ENCODE measurements around the gene HCN3.
"Not testable (repeated sequence)": the region's sequence is repeated elsewhere in the genome, so short reads cannot be mapped to it uniquely, and the experiment has no call there.

HCN3 gene

GRCh38 chr1:155246796-155247195 is 30.5 kb upstream of the HCN3 start:
- H3K27me3 ChIP-seq (replicated peaks in 2 of 5; ENCODE audit: control insufficient read depth in 4 of 5, insufficient read depth in 5 of 5, low read length in 4 of 5); H3K27ac ChIP-seq (ENCODE audit: insufficient read depth in 1 of 2, low read depth in 1 of 2, low read length in 2 of 2, poor library complexity in 1 of 2, severe bottlenecking in 2 of 2); H3K9me3 ChIP-seq (ENCODE audit: control extremely low read depth in 1 of 5, control insufficient read depth in 4 of 5, insufficient read depth in 2 of 5, low read depth in 1 of 5, low read length in 4 of 5); H3K4me3 ChIP-seq (ENCODE audit: control insufficient read depth in 1 of 7, extremely low read depth in 1 of 7, insufficient read depth in 4 of 7, low read depth in 2 of 7, low read length in 6 of 7); DNase-seq: not testable (repeated sequence)
- ChIA-PET CTCF (interaction anchor here (0.6 to 9.0 kb wide), 7 partner anchors 13 to 534 kb away, joined by 3 to 165 read pairs (median 7); partner anchors contain the start of genes FDPS, RUSC1, SCAMP3 and THBS3), POLR2A (interaction anchor here (0.5 kb wide), 1 partner anchor 988 kb away, joined by 5 read pairs; no protein-coding TSS in a partner anchor)
- H3K4me1 ChIP-seq (ENCODE audit: control extremely low read depth in 1 of 4, control insufficient read depth in 4 of 4, insufficient read depth in 4 of 4, low read length in 3 of 4) = peaks cover 6 to 44% (median 30%) of the 10 kb centered on the region in 4 experiments
- WGBS (ENCODE audit: insufficient coverage) = 96% methylated on average over 3 of the region's 3 CpGs
- H3K36me3 ChIP-seq (ENCODE audit: control insufficient read depth in 4 of 4, insufficient read depth in 4 of 4, low read length in 3 of 4) = peaks cover 0 to 14% (median 10%) of the 10 kb centered on the region in 4 experiments

GRCh38 chr1:155247667-155248553 is 29.4 kb upstream of the HCN3 start:
- Histone ChIP-seq H3K27me3 (replicated peaks in 2 of 5; ENCODE audit: control insufficient read depth in 4 of 5, insufficient read depth in 5 of 5, low read length in 4 of 5) (no peaks in the 10 kb centered on the region), H3K4me1 (ENCODE audit: control extremely low read depth in 1 of 4, control insufficient read depth in 4 of 4, insufficient read depth in 4 of 4, low read length in 3 of 4) (peaks cover 3 to 36% (median 27%) of the 10 kb centered on the region in 4 experiments), H3K27ac (ENCODE audit: insufficient read depth in 1 of 2, low read depth in 1 of 2, low read length in 2 of 2, poor library complexity in 1 of 2, severe bottlenecking in 2 of 2) (no peak overlapping the region), H3K9me3 (ENCODE audit: control extremely low read depth in 1 of 5, control insufficient read depth in 4 of 5, insufficient read depth in 2 of 5, low read depth in 1 of 5, low read length in 4 of 5) (no peaks in the 10 kb centered on the region), H3K4me3 (ENCODE audit: control insufficient read depth in 1 of 7, extremely low read depth in 1 of 7, insufficient read depth in 4 of 7, low read depth in 2 of 7, low read length in 6 of 7) (no peak overlapping the region), H3K36me3 (ENCODE audit: control insufficient read depth in 4 of 4, insufficient read depth in 4 of 4, low read length in 3 of 4) (peaks cover 0 to 14% (median 10%) of the 10 kb centered on the region in 4 experiments)
- ChIA-PET CTCF (interaction anchor here (0.9 to 9.0 kb wide), 9 partner anchors 12 to 344 kb away, joined by 3 to 165 read pairs (median 7); partner anchors contain the start of genes FDPS, RUSC1, SCAMP3 and THBS3), POLR2A (no interaction called here)
- 96% methylated on average over 24 of the region's 26 CpGs for WGBS (ENCODE audit: insufficient coverage)
- DNase-seq = peak in 2 of 3 donors; percentile 28 to 33

GRCh38 chr1:155250246-155250632 is 27.0 kb upstream of the HCN3 start:
- ChIA-PET POLR2A (interaction anchor here (0.8 to 1.6 kb wide), 6 partner anchors 12 to 74 kb away, joined by 3 to 7 read pairs (median 5); partner anchors contain the start of genes CLK2, MTX1 and SCAMP3), CTCF (interaction anchor here (0.6 to 9.0 kb wide), 39 partner anchors 9 to 608 kb away, joined by 3 to 165 read pairs (median 5); partner anchors contain the start of genes CLK2, FDPS, HCN3 and KRTCAP2)
- H3K4me3 ChIP-seq (ENCODE audit: control insufficient read depth in 1 of 7, extremely low read depth in 1 of 7, insufficient read depth in 4 of 7, low read depth in 2 of 7, low read length in 6 of 7) = peak overlapping the region; percentile 32 to 90 (median 71)
- H3K9me3 ChIP-seq (ENCODE audit: control extremely low read depth in 1 of 5, control insufficient read depth in 4 of 5, insufficient read depth in 2 of 5, low read depth in 1 of 5, low read length in 4 of 5) = no peaks in the 10 kb centered on the region
- DNase-seq = peak in 2 of 3 donors; percentile 83 to 87
- WGBS (ENCODE audit: insufficient coverage) = 0% methylated on average over 9 of the region's 28 CpGs
- H3K27ac ChIP-seq (ENCODE audit: insufficient read depth in 1 of 2, low read depth in 1 of 2, low read length in 2 of 2, poor library complexity in 1 of 2, severe bottlenecking in 2 of 2) = peak overlapping the region in 1 of 2 experiments; percentile 66
- H3K27me3 ChIP-seq (replicated peaks in 2 of 5; ENCODE audit: control insufficient read depth in 4 of 5, insufficient read depth in 5 of 5, low read length in 4 of 5) = no peaks in the 10 kb centered on the region
- H3K4me1 ChIP-seq (ENCODE audit: control extremely low read depth in 1 of 4, control insufficient read depth in 4 of 4, insufficient read depth in 4 of 4, low read length in 3 of 4) = peaks cover 0 to 39% (median 26%) of the 10 kb centered on the region in 4 experiments
- H3K36me3 ChIP-seq (ENCODE audit: control insufficient read depth in 4 of 4, insufficient read depth in 4 of 4, low read length in 3 of 4) = peaks cover 0 to 17% (median 10%) of the 10 kb centered on the region in 4 experiments

DNA sequence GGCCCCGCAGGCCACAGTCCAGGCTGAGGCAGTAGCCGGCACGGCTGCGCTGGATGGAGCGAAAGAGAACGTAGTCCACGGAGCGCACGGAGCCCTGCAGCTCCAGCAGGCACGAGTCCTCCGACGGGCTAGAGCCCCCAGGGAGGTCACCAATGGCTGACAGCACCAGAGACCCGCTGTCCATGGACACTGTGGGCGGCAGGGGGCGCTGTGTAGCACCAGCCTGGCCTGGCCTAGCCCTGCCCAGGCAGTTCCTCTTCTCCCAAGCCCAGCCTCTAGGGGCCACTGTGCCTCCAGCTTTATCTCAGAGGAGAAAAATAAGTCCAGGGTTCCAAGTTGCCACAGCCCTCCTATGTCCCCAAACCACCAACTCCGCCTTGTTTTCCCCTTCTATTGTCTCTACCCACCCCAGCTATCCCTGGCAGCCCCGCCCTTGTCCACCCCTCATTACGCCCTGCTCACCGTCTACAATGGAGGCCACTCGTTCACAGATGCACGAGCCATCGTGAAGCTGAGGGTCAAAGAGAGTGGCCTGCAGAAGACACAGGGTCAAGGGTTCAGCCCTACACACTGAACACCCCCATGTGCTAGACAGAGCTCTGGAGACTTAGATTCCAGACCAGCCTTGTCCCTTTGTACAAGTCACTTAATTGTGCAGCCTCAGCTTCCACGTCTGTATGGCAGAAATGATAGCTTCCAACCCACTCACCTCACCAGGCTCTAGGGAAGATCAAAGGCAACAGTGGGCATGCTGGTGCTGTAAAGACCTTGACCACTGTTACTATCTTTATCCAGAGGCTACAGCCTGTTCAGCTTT is 26.4 kb upstream of the HCN3 start:
- H3K4me1 ChIP-seq (ENCODE audit: control extremely low read depth in 1 of 4, control insufficient read depth in 4 of 4, insufficient read depth in 4 of 4, low read length in 3 of 4) = peaks cover 0 to 44% (median 30%) of the 10 kb centered on the region in 4 experiments
- H3K27me3 ChIP-seq (replicated peaks in 2 of 5; ENCODE audit: control insufficient read depth in 4 of 5, insufficient read depth in 5 of 5, low read length in 4 of 5) = no peaks in the 10 kb centered on the region
- peak; percentile 95 to 98 (median 97) for DNase-seq
- peak overlapping the region; percentile 32 to 90 (median 71) for H3K4me3 ChIP-seq (ENCODE audit: control insufficient read depth in 1 of 7, extremely low read depth in 1 of 7, insufficient read depth in 4 of 7, low read depth in 2 of 7, low read length in 6 of 7)
- peaks cover 0 to 18% (median 10%) of the 10 kb centered on the region in 4 experiments for H3K36me3 ChIP-seq (ENCODE audit: control insufficient read depth in 4 of 4, insufficient read depth in 4 of 4, low read length in 3 of 4)
- H3K9me3 ChIP-seq (ENCODE audit: control extremely low read depth in 1 of 5, control insufficient read depth in 4 of 5, insufficient read depth in 2 of 5, low read depth in 1 of 5, low read length in 4 of 5) = no peaks in the 10 kb centered on the region
- 6% methylated on average over 20 of the region's 23 CpGs for WGBS (ENCODE audit: insufficient coverage)
- CTCF ChIA-PET = interaction anchor here (0.5 to 9.0 kb wide), 47 partner anchors 9 to 608 kb away, joined by 3 to 165 read pairs (median 4); partner anchors contain the start of genes CLK2, FDPS, HCN3 and KRTCAP2
- H3K27ac ChIP-seq (ENCODE audit: insufficient read depth in 1 of 2, low read depth in 1 of 2, low read length in 2 of 2, poor library complexity in 1 of 2, severe bottlenecking in 2 of 2) = peak overlapping the region in 1 of 2 experiments; percentile 66
- POLR2A ChIA-PET = interaction anchor here (0.9 to 1.6 kb wide), 5 partner anchors 11 to 73 kb away, joined by 3 to 6 read pairs (median 5); partner anchors contain the start of genes CLK2, MTX1 and SCAMP3

DNA sequence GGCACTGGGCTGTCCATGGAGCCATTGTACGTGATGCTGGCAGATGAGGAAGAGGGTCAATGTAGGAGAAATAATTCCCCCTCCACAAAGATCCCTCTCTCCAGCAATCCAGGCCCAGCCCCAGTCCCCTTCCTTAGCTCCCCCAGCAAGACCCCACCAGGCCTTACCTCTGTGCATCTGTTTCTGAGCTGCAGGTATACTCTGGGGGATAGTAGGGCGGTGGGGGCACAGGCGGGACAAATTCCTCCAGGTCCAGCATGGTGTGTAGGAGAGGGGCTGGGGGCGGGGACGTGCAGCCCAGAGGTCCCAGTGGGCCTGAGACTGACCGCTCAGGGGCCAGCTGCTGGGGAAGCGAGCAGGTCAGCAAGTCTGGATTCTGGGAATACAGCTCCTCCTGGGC is 25.7 kb upstream of the HCN3 start:
- POLR2A ChIA-PET = interaction anchor here (1.4 to 1.6 kb wide), 3 partner anchors 43 to 72 kb away, joined by 5 to 6 read pairs (median 5); partner anchors contain the start of gene MTX1
- H3K27ac ChIP-seq (ENCODE audit: insufficient read depth in 1 of 2, low read depth in 1 of 2, low read length in 2 of 2, poor library complexity in 1 of 2, severe bottlenecking in 2 of 2) = no peak overlapping the region
- H3K4me1 ChIP-seq (ENCODE audit: control extremely low read depth in 1 of 4, control insufficient read depth in 4 of 4, insufficient read depth in 4 of 4, low read length in 3 of 4) = peaks cover 0 to 46% (median 33%) of the 10 kb centered on the region in 4 experiments
- H3K27me3 ChIP-seq (replicated peaks in 2 of 5; ENCODE audit: control insufficient read depth in 4 of 5, insufficient read depth in 5 of 5, low read length in 4 of 5) = no peaks in the 10 kb centered on the region
- H3K9me3 ChIP-seq (ENCODE audit: control extremely low read depth in 1 of 5, control insufficient read depth in 4 of 5, insufficient read depth in 2 of 5, low read depth in 1 of 5, low read length in 4 of 5) = no peaks in the 10 kb centered on the region
- H3K36me3 ChIP-seq (ENCODE audit: control insufficient read depth in 4 of 4, insufficient read depth in 4 of 4, low read length in 3 of 4) = peaks cover 0 to 25% (median 11%) of the 10 kb centered on the region in 4 experiments
- no peak overlapping the region for H3K4me3 ChIP-seq (ENCODE audit: control insufficient read depth in 1 of 7, extremely low read depth in 1 of 7, insufficient read depth in 4 of 7, low read depth in 2 of 7, low read length in 6 of 7)
- CTCF ChIA-PET = interaction anchor here (0.5 to 9.0 kb wide), 26 partner anchors 8 to 1409 kb away, joined by 3 to 165 read pairs (median 6); partner anchors contain the start of genes CLK2, FDPS, HCN3 and MTX1
- WGBS (ENCODE audit: insufficient coverage) = 100% methylated on average over 3 of the region's 7 CpGs
- no peak for DNase-seq

DNA sequence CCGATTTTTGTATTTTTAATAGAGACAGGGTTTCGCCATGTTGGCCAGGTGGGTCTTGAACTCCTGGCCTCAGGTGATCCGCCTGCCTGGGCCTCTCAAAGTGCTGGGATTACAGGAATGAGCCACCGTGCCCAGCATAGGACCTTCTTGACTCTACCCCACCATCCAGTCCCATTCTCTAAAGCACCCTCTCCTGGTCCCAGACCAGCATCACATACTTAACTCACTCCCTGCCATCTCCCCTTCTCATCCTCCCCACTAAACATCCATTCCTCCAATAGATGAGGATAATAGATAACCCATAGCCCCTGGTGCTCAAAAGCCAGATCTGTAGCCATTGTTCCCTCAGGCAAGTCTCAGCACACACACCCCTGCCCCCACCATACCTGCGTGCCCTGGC is 24.1 kb upstream of the HCN3 start:
- Histone ChIP-seq H3K4me1 (ENCODE audit: control extremely low read depth in 1 of 4, control insufficient read depth in 4 of 4, insufficient read depth in 4 of 4, low read length in 3 of 4) (peaks cover 0 to 45% (median 33%) of the 10 kb centered on the region in 4 experiments), H3K36me3 (ENCODE audit: control insufficient read depth in 4 of 4, insufficient read depth in 4 of 4, low read length in 3 of 4) (peaks cover 0 to 25% (median 11%) of the 10 kb centered on the region in 4 experiments), H3K4me3 (ENCODE audit: control insufficient read depth in 1 of 7, extremely low read depth in 1 of 7, insufficient read depth in 4 of 7, low read depth in 2 of 7, low read length in 6 of 7) (no peak overlapping the region), H3K9me3 (ENCODE audit: control extremely low read depth in 1 of 5, control insufficient read depth in 4 of 5, insufficient read depth in 2 of 5, low read depth in 1 of 5, low read length in 4 of 5) (no peaks in the 10 kb centered on the region), H3K27me3 (replicated peaks in 2 of 5; ENCODE audit: control insufficient read depth in 4 of 5, insufficient read depth in 5 of 5, low read length in 4 of 5) (no peaks in the 10 kb centered on the region), H3K27ac (ENCODE audit: insufficient read depth in 1 of 2, low read depth in 1 of 2, low read length in 2 of 2, poor library complexity in 1 of 2, severe bottlenecking in 2 of 2) (no peak overlapping the region)
- CTCF ChIA-PET = interaction anchor here (3.5 to 9.0 kb wide), 4 partner anchors 12 to 70 kb away, joined by 36 to 165 read pairs (median 59); partner anchors contain the start of genes CLK2, FDPS and RUSC1
- POLR2A ChIA-PET = no interaction called here
- WGBS (ENCODE audit: insufficient coverage) = 100% methylated on average over 3 of the region's 5 CpGs
- DNase-seq = no peak
